H1 (cell line): ENCODE measurements around the gene ENPP6.

Experiments used
- EZH2 ChIP-seq: fragments of 200-600 bp; sonication (generic); IDR thresholded peaks from 2 replicates; pipeline ENCODE4 v1.7.1; 2012; ENCODE audit warnings: low read depth, mild to moderate bottlenecking, moderate library complexity, low read length, inconsistent platforms; ENCODE audit not compliant: severe bottlenecking
- POLR2A ChIP-seq, 2 experiments: IDR thresholded peaks; 1 replicate in 1 of 2; 2 replicates in 1 of 2; pipeline ENCODE4 v1.6.1; 2011; ENCODE audit warnings: low read depth in 2 of 2, low read length in 2 of 2, mild to moderate bottlenecking in 2 of 2; ENCODE audit errors: control extremely low read depth in 1 of 2
- RFX5 ChIP-seq: IDR thresholded peaks from 2 replicates; pipeline ENCODE4 v1.6.1; 2011; ENCODE audit warnings: low read depth, low read length, improper control_type of control experiment, borderline replicate concordance
- TF ChIP-seq, protein P1 (sequence below), 3 experiments: IDR thresholded peaks; 1 replicate in 2 of 3; 2 replicates in 1 of 3; pipeline versions ENCODE4 v1.5.1 to v1.6.1; 2011; ENCODE audit warnings: low read length in 3 of 3, mild to moderate bottlenecking in 3 of 3, inconsistent platforms in 2 of 3, low read depth in 1 of 3, moderate library complexity in 1 of 3; ENCODE audit not compliant: insufficient read depth in 1 of 3; ENCODE audit errors: control extremely low read depth in 1 of 3

DNA sequence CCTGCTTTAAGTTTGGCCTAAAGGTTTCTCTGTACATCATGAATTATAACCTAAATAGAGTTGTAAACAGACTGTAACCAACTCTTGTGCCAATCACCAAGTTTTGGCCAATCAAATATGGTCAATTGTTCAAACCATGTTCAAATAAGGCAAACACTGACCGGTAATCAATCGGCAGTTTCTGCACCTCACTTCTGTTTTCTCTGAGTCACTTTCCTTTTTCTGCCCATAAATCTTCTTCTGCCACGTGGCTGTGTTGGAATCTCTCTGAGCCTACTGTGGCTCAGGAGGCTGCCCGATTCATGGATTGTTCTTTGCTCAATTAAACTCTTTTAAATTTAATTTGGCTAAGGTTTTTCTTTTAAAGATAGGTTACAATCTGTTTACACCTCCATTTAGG is 16.5 kb upstream of the ENPP6 start:
- TF ChIP-seq POLR2A (IDR thresholded peaks at IDR 0.05; ENCODE audit: control extremely low read depth in 1 of 2, low read depth in 2 of 2, low read length in 2 of 2) (no peak), EZH2 (no peak), RFX5 (no peak)
- TF ChIP-seq, protein P1, sequence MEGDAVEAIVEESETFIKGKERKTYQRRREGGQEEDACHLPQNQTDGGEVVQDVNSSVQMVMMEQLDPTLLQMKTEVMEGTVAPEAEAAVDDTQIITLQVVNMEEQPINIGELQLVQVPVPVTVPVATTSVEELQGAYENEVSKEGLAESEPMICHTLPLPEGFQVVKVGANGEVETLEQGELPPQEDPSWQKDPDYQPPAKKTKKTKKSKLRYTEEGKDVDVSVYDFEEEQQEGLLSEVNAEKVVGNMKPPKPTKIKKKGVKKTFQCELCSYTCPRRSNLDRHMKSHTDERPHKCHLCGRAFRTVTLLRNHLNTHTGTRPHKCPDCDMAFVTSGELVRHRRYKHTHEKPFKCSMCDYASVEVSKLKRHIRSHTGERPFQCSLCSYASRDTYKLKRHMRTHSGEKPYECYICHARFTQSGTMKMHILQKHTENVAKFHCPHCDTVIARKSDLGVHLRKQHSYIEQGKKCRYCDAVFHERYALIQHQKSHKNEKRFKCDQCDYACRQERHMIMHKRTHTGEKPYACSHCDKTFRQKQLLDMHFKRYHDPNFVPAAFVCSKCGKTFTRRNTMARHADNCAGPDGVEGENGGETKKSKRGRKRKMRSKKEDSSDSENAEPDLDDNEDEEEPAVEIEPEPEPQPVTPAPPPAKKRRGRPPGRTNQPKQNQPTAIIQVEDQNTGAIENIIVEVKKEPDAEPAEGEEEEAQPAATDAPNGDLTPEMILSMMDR (IDR thresholded peaks at IDR 0.05; ENCODE audit: control extremely low read depth in 1 of 3, insufficient read depth in 1 of 3, low read depth in 1 of 3, low read length in 3 of 3) = no peak
